AG04450 (cell line): ENCODE results near the gene MX1. TPM values are rescaled to one million over a fixed set of nuclear protein-coding genes. Genes with fewer than 3 reads are reported as not detected.

Experiments
- CTCF ChIA-PET: fragments of 300-600, 350-600 bp; formaldehyde crosslinking; extraction: SDS; loops from one replicate; lab custom pipeline; 2022; ENCODE audit warnings: antibody characterized with exemption, inconsistent platforms; lab: Charles Lee
- POLR2A ChIA-PET: fragments of 350-600 bp; formaldehyde crosslinking; extraction: SDS; loops from one replicate; lab custom pipeline; 2021; ENCODE audit warnings: antibody characterized with exemption, inconsistent platforms; lab: Yijun Ruan, JAX
- DNase-seq: peaks from one replicate; pipeline ENCODE4 v3.0.0-alpha.2; 2011; ENCODE audit warnings: low read depth, low spot score
- H3K27ac ChIP-seq: one replicate; pipeline ENCODE4 v1.5.1; 2012; ENCODE audit warnings: low read depth, low read length, control low read depth
- H3K27me3 ChIP-seq: one replicate; pipeline ENCODE4 v1.6.0; 2012; ENCODE audit warnings: low read length; ENCODE audit not compliant: control insufficient read depth, insufficient read depth
- H3K4me3 ChIP-seq: 2 replicates; pipeline ENCODE4 v1.5.1; 2011; ENCODE audit warnings: mild to moderate bottlenecking, low read depth, low read length, control low read depth
- H3K9me3 ChIP-seq: 2 replicates; pipeline ENCODE4 v1.5.1; 2012; ENCODE audit warnings: low read length; ENCODE audit not compliant: control insufficient read depth, insufficient read depth
- polyA plus RNA-seq: library from polyadenylated mRNA; depleted of rRNA; stranded (reverse); fragments of >200 nt; gene quantifications from 2 replicates; pipeline ENCODE4 v1.2.3, GENCODE V29; 2011
- TF ChIP-seq, protein P1 (sequence below): IDR thresholded peaks from 2 replicates; pipeline ENCODE4 v1.5.1; 2011; ENCODE audit warnings: low read depth, low read length, control low read depth, inconsistent platforms

Gene MX1
- polyA plus RNA-seq, 1 experiment, result 1.3 TPM

GRCh38 chr21:41439248-41439647, 13.2 kb downstream of the MX1 start:
- Histone ChIP-seq H3K4me3 (no peak overlapping the region), H3K27me3 (no peaks in the 10 kb centered on the region), H3K9me3 (peaks cover 4% of the 10 kb centered on the region; the same call in 1 of the 2 replicates), H3K27ac (no peak overlapping the region)
- TF ChIP-seq, protein P1, sequence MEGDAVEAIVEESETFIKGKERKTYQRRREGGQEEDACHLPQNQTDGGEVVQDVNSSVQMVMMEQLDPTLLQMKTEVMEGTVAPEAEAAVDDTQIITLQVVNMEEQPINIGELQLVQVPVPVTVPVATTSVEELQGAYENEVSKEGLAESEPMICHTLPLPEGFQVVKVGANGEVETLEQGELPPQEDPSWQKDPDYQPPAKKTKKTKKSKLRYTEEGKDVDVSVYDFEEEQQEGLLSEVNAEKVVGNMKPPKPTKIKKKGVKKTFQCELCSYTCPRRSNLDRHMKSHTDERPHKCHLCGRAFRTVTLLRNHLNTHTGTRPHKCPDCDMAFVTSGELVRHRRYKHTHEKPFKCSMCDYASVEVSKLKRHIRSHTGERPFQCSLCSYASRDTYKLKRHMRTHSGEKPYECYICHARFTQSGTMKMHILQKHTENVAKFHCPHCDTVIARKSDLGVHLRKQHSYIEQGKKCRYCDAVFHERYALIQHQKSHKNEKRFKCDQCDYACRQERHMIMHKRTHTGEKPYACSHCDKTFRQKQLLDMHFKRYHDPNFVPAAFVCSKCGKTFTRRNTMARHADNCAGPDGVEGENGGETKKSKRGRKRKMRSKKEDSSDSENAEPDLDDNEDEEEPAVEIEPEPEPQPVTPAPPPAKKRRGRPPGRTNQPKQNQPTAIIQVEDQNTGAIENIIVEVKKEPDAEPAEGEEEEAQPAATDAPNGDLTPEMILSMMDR, result no peak
- CTCF ChIA-PET, result no interaction called here
- POLR2A ChIA-PET, result no interaction called here
- DNase-seq, result no peak

DNA sequence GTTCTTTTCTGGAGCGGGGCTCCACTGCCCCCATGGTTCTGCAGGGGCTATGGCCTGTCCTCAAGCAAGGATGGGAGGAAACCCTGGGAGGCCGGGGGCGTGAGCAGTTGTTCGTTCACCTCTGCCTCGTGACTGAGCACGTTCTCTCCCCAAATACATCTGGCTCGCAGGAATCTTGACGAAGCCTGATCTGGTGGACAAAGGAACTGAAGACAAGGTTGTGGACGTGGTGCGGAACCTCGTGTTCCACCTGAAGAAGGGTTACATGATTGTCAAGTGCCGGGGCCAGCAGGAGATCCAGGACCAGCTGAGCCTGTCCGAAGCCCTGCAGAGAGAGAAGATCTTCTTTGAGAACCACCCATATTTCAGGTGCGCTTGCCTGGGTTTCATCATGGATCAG, 15.5 kb downstream of the MX1 start:
- ChIA-PET POLR2A (no interaction called here), CTCF (no interaction called here)
- Histone ChIP-seq H3K27me3 (no peaks in the 10 kb centered on the region), H3K9me3 (no peaks in the 10 kb centered on the region), H3K4me3 (no peak overlapping the region), H3K27ac (no peak overlapping the region)
- TF ChIP-seq, protein P1, result no peak
- no peak for DNase-seq

DNA sequence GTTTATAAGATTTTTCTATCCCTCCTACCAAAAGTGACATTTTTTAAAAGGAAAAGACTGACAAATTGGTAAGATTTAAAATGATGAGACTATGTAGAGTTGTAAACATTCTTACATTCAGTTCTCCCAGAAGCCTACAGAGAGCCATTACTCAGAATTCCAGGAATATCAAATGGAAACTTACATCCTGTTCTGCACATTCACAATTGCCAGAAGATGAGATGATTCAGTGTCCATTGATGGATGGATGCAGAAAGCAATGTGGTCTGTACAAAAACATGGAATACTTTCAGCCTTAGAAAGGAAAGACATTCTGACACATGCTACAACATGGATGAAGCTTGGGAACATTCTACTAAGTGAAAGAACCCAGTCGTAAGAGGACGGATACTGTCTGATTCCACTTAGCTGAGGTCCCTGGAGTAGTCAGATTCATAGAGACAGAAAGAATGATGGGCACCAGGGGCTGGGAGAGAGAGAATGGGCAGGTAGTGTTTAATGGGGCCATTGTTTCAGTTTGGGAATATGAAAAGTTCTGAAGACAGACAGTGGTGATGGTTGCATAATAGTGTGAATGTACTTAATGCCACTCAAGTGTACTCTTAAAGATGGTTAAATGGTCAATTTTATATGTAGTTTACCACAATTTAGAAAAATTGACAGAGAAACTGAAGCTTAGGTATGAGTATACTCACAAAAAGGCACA, 16.6 kb downstream of the MX1 start:
- H3K27ac ChIP-seq, result no peak overlapping the region
- POLR2A ChIA-PET, result no interaction called here
- CTCF ChIA-PET, result no interaction called here
- no peak overlapping the region for H3K4me3 ChIP-seq
- no peaks in the 10 kb centered on the region for H3K27me3 ChIP-seq
- DNase-seq, result no peak
- H3K9me3 ChIP-seq, result no peaks in the 10 kb centered on the region
- TF ChIP-seq, protein P1, result no peak

DNA sequence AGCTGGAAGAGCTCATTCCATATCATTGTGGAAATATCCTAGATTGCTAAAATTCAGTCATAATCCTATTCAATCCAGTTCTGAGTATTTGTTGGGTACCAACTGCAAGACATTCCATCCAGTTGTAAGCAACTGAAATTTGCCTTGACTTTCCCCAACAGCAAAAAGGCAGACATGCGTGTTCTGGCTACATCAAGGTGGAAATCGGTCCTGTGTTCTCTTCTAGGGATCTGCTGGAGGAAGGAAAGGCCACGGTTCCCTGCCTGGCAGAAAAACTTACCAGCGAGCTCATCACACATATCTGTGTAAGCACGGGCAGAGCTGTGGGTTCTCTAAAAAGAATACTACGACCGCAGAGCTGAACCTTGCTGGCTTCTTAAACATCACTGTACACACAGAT, 17.5 kb downstream of the MX1 start:
- ChIA-PET CTCF (interaction anchor here (0.7 to 0.9 kb wide), 2 partner anchors 11 to 84 kb away, joined by 3 to 9 read pairs; no protein-coding TSS in a partner anchor), POLR2A (no interaction called here)
- TF ChIP-seq, protein P1, result no peak
- Histone ChIP-seq H3K9me3 (no peaks in the 10 kb centered on the region), H3K27ac (no peak overlapping the region), H3K27me3 (no peaks in the 10 kb centered on the region), H3K4me3 (no peak overlapping the region)
- no peak for DNase-seq

GRCh38 chr21:41444703-41445464, 18.8 kb downstream of the MX1 start:
- no peaks in the 10 kb centered on the region for H3K27me3 ChIP-seq
- H3K27ac ChIP-seq, result no peak overlapping the region
- DNase-seq, result no peak
- H3K4me3 ChIP-seq, result no peak overlapping the region
- ChIA-PET POLR2A (no interaction called here), CTCF (no interaction called here)
- TF ChIP-seq, protein P1, result no peak
- H3K9me3 ChIP-seq, result no peaks in the 10 kb centered on the region
